HUES6 (cell line): ENCODE data around the gene SIX4.
A peak's percentile ranks its signal among the peaks of the same experiment; 100 is the strongest.
"Not testable (repeated sequence)": the region's sequence is repeated elsewhere in the genome, so short reads cannot be mapped to it uniquely, and the experiment has no call there.

Source experiments
- H3K27ac ChIP-seq: 2 replicates; pipeline ENCODE4 v1.7.0; 2013; ENCODE audit warnings: low read depth, mild to moderate bottlenecking, low read length, inconsistent platforms
- H3K27me3 ChIP-seq: 2 replicates; pipeline ENCODE4 v1.6.1; 2013; ENCODE audit warnings: low read length; ENCODE audit not compliant: control insufficient read depth, insufficient read depth
- H3K36me3 ChIP-seq: 2 replicates; pipeline ENCODE4 v1.6.1; 2013; ENCODE audit warnings: low read length; ENCODE audit not compliant: control insufficient read depth, insufficient read depth
- H3K4me1 ChIP-seq: 2 replicates; pipeline ENCODE4 v1.6.1; 2013; ENCODE audit warnings: low read length; ENCODE audit not compliant: control insufficient read depth, insufficient read depth
- H3K4me3 ChIP-seq: 2 replicates; pipeline ENCODE4 v1.5.1; 2013; ENCODE audit warnings: low read depth, low read length
- H3K9ac ChIP-seq: one replicate; pipeline ENCODE4 v1.6.1; 2013; ENCODE audit warnings: mild to moderate bottlenecking, low read length
- H3K9me3 ChIP-seq: 2 replicates; pipeline ENCODE4 v1.6.1; 2013; ENCODE audit warnings: low read depth, low read length; ENCODE audit not compliant: control insufficient read depth, insufficient read depth

The SIX4 gene

GRCh38 chr14:60744566-60744965 lies 20.4 kb upstream of the SIX4 start:
- Histone ChIP-seq H3K27ac (no peak overlapping the region), H3K27me3 (no peaks in the 10 kb centered on the region), H3K4me3 (no peak overlapping the region), H3K9ac (no peak overlapping the region), H3K9me3 (no peaks in the 10 kb centered on the region), H3K4me1 (peaks cover 8% of the 10 kb centered on the region), H3K36me3 (no peaks in the 10 kb centered on the region)

DNA sequence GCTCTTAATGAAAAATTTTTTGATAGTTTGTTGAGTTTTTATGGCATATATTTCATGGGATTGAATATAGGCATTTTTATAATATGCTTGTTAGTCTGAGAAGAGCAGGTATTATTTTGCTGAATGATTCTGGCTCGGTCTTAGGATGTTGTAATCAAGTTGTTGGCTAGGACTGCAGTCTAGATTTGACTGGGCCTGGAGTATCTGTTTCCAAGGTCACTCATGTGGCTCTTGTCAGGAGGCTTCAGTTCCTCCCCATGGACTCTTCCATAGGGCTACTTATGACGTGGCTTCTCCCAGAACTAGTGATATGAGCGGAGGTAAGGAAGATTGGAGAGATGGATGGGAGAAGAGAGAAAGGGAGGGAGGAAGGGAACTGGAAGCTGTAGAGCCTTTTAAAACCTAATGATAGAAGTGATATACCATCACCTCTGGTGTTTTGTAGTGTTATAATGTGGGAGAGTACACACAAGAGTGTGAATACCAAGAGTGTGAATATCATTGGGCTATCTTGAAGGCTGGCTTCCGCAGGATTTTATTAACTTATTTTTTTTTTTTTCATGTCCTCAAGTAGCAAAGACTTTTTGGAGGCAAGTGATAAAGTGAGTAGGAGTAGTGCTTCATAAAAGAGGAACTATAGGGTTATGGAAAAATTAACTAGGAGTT lies 14.8 kb upstream of the SIX4 start:
- no peaks in the 10 kb centered on the region for H3K9me3 ChIP-seq
- no peaks in the 10 kb centered on the region for H3K27me3 ChIP-seq
- H3K9ac ChIP-seq = no peak overlapping the region
- peaks cover 8% of the 10 kb centered on the region for H3K4me1 ChIP-seq
- no peak overlapping the region for H3K27ac ChIP-seq
- H3K4me3 ChIP-seq = no peak overlapping the region
- H3K36me3 ChIP-seq = no peaks in the 10 kb centered on the region

- H3K27me3 ChIP-seq = peaks cover 3% of the 10 kb centered on the region; the same call in 1 of the 2 replicates
- H3K36me3 ChIP-seq = no peaks in the 10 kb centered on the region
- H3K9me3 ChIP-seq = no peaks in the 10 kb centered on the region
- peak overlapping the region; percentile 95 for H3K4me3 ChIP-seq
- H3K9ac ChIP-seq = no peak overlapping the region
- no peak overlapping the region for H3K27ac ChIP-seq
- peaks cover 8% of the 10 kb centered on the region for H3K4me1 ChIP-seq
These were observed 12.3 kb upstream of the SIX4 start for GRCh38 chr14:60736494-60736893.

DNA sequence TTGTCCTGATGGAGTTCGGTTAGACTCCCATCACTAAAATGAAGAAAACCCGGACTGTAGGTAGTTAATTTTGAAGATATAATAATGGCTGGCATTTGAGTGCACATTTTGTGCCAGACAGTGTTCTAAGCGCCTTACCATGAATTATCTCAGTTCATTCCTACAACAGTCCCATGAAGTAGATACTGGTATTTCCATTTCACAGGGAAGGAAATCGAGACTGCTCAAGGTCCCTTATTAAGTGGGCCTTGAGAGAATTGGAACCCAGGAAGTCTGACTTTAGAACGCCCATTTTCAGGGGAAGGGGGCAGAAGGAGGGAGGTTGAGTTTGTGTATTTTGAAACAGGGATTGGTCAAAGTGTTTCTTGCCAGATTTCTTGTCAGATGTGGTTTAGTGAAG lies 11.3 kb upstream of the SIX4 start:
- no peaks in the 10 kb centered on the region for H3K36me3 ChIP-seq
- H3K4me1 ChIP-seq = peaks cover 8% of the 10 kb centered on the region
- no peak overlapping the region for H3K27ac ChIP-seq
- H3K27me3 ChIP-seq = peaks cover 3% of the 10 kb centered on the region; the same call in 1 of the 2 replicates
- H3K4me3 ChIP-seq = peak overlapping the region; percentile 95
- no peaks in the 10 kb centered on the region for H3K9me3 ChIP-seq
- peak overlapping the region; percentile 91 for H3K9ac ChIP-seq

GRCh38 chr14:60734465-60735242 lies 10.5 kb upstream of the SIX4 start, which contains the start of gene MNAT1:
Gene MNAT1 (plus strand): TSS chr14:60734761. CDS start chr14:60734863, 102 bp downstream.
- Histone ChIP-seq H3K36me3 (no peaks in the 10 kb centered on the region), H3K27me3 (peaks cover 3% of the 10 kb centered on the region; the same call in 1 of the 2 replicates), H3K9me3 (no peaks in the 10 kb centered on the region), H3K4me1 (peaks cover 8% of the 10 kb centered on the region), H3K27ac (no peak within 1 kb of the TSS), H3K9ac (peak within 1 kb of the TSS; percentile 91), H3K4me3 (peak within 1 kb of the TSS; percentile 95)

DNA sequence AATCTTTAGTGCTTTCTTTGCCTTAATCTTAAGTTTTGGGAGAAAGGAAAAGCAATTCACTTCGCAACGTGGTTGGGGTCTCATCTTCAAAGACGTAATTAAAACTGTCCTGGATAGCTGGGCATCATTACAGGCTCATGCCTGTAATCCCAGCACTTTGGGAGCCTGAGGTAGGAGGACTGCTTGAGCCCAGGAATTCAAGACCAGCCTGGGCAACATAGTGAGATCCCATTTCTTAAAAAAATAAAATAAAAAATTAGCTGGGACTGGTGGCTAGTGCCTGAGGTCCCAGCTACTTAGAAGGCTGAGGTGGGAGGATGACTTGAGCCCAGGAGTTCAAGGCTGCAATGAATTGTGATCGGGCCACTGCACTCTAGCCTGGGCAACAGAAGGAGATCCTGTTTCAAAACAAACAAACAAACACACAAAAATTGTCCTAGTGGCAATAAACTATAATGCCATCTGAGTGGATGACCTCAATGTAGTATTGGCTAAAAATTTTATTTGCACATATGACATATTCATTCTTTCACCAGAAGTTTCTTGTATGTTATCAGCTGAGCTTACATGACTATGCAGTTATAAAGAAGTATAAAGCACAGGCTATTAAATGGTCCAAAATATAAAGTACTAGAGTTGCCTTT lies 8.8 kb upstream of the SIX4 start:
- Histone ChIP-seq H3K4me1 (peaks cover 8% of the 10 kb centered on the region), H3K4me3 (no peak overlapping the region), H3K36me3 (no peaks in the 10 kb centered on the region), H3K9me3 (no peaks in the 10 kb centered on the region), H3K27ac (no peak overlapping the region), H3K9ac (no peak overlapping the region), H3K27me3 (peaks cover 3% of the 10 kb centered on the region; the same call in 1 of the 2 replicates)

GRCh38 chr14:60731291-60731690 lies 7.1 kb upstream of the SIX4 start:
- H3K27ac ChIP-seq, H3K4me1 ChIP-seq, H3K27me3 ChIP-seq, H3K36me3 ChIP-seq, H3K9ac ChIP-seq, H3K9me3 ChIP-seq, H3K4me3 ChIP-seq: not testable (repeated sequence)

GRCh38 chr14:60723116-60723906 lies 840 bp downstream of the SIX4 start:
- Histone ChIP-seq H3K27me3 (no peaks in the 10 kb centered on the region), H3K4me1 (peaks cover 21% of the 10 kb centered on the region), H3K9ac (peak overlapping the region; percentile 92), H3K4me3 (peak overlapping the region; percentile 98), H3K9me3 (no peaks in the 10 kb centered on the region), H3K36me3 (peaks cover 23% of the 10 kb centered on the region), H3K27ac (peak overlapping the region; percentile 62; the same call in 1 of the 2 replicates)

DNA sequence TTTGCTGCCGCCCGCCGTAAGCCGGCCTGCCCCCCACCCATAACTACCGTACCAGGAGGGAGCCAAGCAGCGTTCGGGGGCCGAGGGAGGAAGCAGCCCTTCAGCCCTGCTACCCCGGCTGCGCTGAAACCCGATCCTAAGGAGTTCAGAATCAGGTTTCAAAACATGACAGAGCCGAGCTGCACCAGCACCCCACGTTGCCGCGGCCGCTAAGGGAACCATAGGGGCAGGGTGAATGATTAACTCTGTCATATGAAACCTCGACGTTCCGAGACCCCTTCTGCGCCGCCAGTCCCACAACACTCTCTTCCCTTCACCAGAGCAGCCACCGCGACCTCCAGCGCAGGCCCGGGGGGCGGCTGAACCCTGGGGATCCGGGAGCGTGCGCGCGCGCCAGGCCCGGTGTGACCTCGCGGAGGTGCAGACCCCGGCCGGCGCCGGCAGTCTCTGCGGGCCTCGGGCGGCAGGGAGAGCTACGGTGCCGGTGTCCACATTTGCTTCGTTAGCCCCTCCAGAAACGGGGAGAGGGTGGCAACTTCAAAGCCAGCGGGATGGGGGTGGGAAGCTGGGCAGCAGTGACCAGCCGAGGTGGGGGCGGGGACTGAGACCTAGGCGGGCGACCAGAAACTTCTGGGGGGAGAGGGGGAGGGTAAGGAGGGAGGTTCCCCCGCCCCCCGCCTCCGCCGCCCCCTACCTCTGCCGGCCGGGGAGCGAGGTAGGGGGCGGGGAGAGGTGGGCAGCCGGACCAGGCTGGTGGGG lies 1.6 kb downstream of the SIX4 start:
- peak overlapping the region; percentile 92 for H3K9ac ChIP-seq
- H3K27me3 ChIP-seq = no peaks in the 10 kb centered on the region
- peaks cover 30% of the 10 kb centered on the region for H3K36me3 ChIP-seq
- peak overlapping the region; percentile 98 for H3K4me3 ChIP-seq
- H3K4me1 ChIP-seq = peaks cover 21% of the 10 kb centered on the region
- no peaks in the 10 kb centered on the region for H3K9me3 ChIP-seq
- peak overlapping the region; percentile 62; the same call in 1 of the 2 replicates for H3K27ac ChIP-seq

DNA sequence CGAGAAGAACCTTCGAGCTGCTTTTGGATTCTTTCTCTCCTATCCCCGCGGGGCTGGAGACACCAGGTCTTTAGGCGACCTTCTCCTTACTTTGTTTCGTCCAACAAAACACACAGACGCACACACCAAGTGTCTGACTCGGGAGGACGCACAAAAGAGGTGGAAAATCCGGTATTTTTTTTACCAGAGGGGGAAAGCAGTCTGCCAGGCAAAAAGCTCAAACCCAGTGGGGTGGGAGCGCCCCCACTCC lies 2.1 kb downstream of the SIX4 start:
- Histone ChIP-seq H3K4me3 (peak overlapping the region; percentile 98), H3K9me3 (no peaks in the 10 kb centered on the region), H3K27ac (peak overlapping the region; percentile 49; the same call in 1 of the 2 replicates), H3K27me3 (no peaks in the 10 kb centered on the region), H3K4me1 (peaks cover 21% of the 10 kb centered on the region), H3K36me3 (peaks cover 35% of the 10 kb centered on the region), H3K9ac (peak overlapping the region; percentile 82)
